Stimulated activated CD8-positive, alpha-beta memory T cell treated with anti-CD3 and anti-CD28 coated beads, Interleukin-4, amount 100 ng/mL, for 48 hours (primary cell): ENCODE data around the gene TICAM2.

Experiments used
- DNase-seq: peaks from one replicate; pipeline ENCODE4 v3.0.0-alpha.2; 2020

TICAM2 gene

DNA sequence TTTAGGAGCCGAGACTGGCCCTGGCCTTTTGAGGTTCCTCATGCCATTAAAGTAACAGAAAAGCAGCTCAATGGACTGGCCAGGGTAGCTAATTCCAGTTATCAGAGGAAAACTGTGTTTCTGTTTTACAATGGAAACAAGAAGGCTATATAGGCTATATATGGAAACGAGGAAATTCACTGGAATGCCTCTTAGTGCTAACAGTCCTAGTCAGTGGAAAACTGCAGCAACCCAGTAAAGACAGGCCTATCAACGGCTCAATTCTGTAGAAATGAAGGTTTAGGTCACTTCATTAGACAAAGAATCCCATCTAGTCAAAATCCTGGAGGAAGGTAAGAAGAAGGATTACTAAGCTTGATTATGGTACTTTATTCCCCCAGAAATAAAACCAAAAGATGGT is 3.2 kb upstream of the TICAM2 start:
- no peak for DNase-seq

DNA sequence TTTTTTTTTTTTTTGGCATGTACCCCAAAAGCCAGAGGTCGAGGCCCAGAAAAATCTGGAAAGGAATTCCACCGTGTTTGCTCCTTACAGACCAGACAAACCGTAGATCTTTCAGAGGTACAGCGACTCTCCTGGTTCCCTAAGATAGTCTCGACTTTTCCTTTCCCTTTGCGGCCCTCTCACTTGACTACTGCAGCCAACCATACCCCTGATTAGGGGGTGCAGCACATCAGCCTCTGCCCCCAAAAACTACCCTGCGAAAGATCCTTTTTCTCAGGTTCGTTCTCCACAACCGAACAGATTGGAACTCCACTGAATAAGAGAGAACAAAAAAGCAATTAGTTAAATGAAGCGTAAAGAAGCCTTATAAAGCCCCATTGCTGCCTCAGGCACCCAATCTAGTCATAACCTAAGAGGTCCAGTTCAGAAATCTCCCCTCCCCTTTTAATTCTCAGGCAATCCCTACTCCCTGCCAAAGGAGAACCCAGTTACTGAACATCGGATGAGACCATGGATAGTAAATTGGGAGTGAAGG is 379 bp upstream of the TICAM2 start:
- DNase-seq: no peak

DNA sequence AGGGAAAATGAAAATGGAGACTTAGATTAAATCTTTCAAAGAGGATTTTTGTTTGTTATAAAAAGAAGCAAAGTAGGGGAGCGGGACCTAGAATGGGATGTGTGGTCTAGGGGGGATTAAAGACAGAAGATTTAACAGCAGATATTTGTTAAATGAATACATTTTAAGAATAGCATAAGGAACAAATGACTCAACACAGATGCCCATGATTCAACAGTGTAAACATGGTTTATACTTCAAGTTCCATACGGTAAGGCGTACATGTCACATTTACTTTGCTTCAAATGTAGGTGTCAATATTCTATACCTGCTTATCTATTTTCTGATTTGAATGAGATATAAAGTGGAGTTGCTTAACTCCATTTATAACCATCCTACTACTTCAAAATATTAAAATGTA is 1.5 kb downstream of the TICAM2 start:
- no peak for DNase-seq

DNA sequence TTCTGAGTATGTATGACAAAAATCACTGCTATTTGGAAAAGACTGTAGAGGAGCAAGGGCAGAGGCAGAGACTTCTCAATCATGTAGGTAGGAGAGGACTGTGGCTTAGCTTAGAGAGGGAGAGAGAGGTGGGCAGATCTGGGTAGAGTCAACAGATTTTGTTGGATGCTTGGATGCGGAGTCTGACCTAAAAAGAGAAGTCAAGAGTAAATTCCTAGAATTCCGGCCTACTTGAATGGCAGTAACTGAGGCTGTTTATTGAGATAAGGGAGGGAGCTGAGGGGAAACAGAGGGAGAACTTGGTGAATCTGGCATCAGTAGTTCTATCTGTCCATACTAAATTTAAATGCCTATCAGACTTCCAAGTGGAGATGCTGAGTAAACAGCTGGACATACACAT is 2.4 kb downstream of the TICAM2 start:
- DNase-seq: no peak

DNA sequence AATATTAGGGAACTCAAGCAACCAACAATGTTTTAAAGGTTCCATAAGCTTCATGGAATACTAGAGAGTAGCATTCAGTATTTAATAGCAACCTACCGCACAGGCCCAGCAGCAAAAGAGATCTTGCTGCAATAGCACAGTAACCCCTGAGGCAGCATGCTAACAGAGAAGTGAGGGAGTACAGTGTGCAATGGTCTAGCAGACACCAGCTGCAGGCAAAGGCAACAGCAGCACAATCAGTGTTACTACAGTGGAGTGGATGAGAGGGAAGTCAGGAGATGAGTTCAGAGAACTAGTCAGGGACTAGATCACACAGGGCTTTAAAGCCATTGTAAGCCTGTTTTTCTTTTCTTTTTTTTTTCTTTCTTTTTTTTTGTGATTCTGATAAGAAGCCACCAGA is 2.8 kb downstream of the TICAM2 start:
- no peak for DNase-seq

DNA sequence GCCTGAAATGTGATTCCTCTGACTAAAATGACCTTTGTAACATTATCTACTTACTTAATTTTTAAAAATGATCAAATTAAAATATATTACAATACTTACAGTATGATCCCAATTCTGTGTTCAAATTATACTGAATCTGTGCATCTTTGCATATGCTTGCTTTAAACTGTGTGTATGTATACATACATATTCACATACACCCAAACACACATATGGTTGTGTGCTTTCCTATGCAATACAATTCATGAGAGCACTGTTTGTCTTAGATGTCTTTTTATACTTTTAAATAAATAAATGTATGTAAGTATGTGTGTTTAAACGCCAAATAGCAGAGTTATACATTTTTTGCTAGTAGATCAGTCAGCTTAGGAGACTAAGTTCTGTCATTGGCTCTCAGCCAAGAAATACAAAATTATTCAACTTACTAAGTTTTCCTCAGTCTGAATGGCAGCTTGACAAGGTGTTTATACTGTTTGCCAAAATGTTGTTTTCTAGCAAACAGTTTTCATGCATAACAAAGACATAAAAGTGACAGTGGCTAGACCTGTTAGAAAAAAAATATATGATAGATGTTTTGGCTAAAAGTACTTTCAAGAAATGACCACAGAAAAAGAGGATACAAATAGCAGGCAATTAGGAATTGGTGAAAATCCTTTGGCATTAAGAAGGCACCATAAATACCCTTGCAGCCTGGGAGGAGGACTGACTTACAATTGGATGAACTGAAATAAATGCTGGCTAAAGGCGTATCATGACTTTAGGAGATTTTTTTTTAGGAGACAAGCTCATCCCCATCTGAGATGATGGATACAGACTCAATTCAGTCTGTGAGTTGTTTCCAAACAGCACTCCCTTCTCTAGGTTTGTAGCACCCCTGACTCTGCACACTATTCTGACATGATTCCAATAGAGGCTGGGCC is 7.9 kb downstream of the TICAM2 start:
- DNase-seq: no peak

DNA sequence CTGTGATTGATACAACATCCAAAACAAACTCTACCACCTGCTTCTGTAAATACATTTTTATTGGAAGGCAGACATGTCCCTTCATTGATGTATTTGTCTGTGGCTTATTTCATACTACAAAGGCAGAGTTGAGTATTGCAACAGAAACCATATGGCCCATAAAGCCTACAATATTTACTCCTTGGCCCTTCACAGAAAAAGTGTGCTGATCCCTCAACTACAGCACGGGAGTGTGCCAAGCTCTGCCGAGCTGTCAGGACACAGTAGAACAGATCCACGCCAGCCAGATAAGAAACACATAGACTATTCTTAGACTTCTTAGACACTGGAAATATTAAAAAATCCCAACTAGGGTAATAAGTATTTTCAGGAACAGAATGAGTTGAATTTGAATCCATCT is 13.2 kb downstream of the TICAM2 start:
- no peak for DNase-seq

DNA sequence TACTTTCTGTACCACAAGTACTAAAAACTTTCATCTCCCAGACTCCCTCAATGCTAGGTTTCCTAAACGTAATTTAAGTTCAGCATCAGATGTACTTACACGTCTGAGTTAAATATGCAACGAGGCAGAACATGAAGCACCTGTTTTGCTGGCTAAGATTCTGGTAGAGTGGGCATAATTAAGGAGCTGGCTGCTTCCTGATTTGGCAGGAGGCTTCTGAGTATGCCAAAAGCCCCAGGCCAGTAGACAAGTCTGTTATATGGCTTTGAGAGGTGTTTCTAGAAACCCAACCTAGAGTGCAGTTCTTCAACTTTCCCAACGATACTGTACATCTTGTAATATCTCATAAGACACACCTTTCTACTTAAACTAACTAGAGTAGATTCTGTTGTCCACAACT is 13.6 kb downstream of the TICAM2 start:
- DNase-seq: no peak

DNA sequence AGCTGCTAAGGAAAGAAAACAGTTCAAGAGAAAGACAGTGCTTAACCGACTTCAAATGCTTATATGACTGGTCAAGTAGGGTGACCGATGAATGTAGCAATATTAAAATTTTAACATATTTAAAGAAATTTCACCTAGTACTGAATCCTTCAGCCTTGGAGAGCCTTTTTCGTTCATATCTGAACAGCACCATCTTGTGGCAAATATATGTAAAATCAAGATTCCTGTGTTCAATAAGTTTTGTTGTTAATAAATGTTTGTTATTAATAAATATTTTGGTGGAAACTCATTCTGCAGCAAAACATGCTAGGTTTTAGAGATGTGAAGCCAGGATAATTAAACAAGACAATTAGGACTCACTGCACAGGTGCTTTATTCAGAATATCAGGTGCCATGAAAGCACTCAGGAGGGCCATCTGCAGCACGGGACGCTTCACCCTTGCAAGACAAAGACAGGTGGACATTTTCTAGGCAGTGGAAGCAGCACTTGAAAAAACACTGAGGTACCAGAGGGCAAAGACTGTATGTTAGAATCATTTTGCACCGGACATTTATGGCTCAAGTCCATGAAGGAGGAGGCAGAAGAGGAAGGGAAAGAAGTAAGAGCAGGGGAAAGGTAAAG is 15.6 kb downstream of the TICAM2 start:
- DNase-seq: no peak

DNA sequence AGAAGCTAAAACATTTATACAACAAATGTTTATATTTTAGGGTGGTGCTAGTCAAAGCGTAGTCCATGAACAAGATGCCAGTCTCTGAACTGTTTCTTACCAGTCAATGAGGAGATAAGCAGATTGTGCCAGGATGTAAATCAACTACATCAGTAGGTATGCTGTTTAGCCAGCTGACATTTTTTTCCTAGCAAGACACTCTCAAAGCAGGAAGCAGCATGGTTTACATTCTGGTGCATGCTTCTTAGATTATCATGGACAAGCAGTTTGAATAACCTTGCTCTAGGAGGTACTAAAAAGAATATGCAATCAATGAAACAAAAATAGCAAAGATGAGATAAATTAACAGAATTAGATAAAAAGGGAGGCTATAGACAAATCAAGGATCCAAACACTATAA is 17.0 kb downstream of the TICAM2 start:
- no peak for DNase-seq

DNA sequence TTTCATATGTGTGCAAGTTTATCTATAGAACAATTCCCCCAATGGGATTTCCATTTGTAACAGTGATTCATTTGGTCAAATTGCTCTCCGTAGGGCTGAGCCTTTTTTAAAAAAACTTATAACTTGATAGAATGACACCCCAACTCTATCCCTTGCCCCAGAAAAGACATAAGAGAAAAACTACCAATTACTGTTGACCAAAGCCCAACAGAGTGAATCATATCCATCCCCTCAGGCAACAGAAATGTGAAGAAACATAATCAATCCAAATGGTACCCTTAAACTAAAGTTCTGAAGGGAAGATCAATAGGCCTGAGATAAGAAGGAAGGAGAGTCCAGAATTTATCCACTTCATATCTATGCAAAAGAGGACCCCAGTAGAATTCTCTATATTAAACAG is 17.8 kb downstream of the TICAM2 start:
- no peak for DNase-seq

DNA sequence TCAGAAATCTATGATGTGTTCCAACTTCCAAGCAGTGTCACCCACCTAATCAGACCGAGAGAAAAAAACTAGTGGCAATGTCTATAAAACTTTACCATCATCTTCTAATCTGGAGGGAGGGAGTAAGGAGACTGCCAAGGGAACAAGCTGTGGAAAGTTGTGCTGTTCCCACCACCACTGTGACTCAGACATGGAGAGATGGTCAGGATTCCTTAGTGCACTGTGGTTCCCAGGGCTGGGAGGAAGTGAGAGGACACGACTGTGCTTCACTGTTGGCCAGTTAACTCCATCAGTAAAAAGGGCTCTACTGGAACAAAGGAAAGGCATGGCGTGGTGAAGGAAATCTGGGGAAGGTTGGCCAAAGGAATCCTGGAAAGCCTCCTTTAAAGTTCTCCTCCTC is 18.8 kb downstream of the TICAM2 start:
- no peak for DNase-seq

DNA sequence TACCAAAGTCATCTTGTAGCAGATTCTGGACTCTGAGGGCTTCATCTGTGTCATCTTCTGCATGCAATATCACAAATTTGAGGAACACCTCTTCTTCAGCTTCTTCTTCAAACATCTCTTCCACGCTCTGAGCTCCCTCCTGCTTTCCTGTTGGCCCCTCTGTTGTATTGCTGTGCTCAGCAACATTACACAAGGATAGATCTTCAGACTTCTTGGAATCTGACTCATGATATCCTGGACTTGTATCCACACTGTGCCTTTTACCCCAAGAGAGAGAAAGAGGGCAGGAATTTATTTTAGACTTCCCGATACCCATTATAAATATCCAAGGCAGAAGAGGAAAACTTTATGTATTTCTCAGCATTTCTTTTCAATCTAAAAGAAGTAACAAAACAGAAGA is 21.3 kb downstream of the TICAM2 start:
- no peak for DNase-seq

DNA sequence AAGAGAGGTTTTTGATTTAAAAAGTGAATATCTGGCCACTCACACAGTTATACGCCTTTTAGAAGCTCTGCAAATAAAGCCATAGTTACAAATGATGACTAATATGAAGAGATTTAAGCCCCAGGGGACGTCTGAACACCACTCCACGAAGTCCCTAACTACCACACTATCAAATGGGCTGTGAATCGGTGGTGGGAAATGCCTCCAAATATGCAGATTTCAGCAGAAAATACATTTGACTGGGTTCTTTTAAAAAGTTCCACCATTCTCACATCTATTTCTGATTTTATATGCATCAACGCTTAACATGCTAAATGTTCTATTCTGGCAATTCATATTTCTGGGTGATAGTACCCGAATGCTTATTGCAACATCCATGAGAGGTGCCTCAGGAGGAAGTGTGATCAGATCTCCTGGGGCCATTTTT is 22.5 kb downstream of the TICAM2 start:
- DNase-seq: no peak

DNA sequence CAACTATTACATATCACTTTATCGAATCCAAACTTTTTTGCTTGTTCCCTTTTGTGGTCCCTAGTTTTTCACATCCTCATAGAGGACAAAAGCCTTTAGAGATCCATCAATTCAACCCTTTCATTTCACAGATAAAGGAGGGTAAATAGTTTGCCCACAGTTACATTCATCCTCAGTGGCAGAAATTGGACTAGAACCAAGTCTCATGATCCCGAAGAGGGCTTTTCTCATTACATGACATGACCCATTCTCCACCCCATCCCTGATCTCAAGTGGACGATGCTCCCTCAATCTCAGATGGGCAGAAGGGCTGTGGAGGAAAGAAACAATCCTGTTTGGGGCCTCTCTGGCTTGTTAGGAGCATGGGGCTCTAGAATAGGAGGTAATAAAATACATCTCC is 23.1 kb downstream of the TICAM2 start:
- DNase-seq: no peak

DNA sequence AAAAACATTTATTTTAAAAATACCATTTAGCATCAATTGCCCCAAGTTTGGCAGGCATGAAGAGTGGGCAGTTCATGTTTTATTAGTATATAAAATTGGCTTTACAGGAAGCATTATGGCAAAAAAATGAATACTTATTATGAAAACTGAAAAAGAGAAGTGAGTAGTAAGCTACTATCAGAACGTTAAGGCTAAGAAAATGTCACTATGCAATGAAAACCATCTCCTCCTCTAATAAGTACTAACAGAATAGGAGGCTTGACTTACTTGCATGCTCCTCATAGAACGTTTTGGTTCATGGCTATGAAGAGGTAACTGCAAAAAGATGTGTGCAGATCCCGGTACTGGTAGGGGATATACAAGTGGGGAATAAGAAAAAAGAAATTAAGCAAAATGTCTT is 23.6 kb downstream of the TICAM2 start:
- no peak for DNase-seq

DNA sequence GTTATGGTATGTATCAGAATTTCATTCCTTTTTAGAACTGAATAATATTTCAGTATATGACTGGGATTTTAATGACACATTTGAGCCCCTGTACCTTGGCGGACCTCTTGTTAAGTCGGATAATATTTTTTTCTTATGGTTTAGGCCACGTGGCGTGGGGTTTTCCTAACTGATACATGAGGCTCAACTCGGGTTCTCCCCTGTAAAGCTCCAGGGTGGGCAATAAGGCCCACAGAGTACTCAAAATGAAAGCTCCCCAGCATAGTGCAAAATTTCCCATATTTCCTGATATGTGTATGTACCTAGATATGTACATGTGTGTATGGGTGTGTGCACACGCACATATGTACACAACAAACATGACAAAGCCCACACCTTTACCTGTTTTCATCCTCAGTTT is 24.5 kb downstream of the TICAM2 start:
- DNase-seq: no peak

DNA sequence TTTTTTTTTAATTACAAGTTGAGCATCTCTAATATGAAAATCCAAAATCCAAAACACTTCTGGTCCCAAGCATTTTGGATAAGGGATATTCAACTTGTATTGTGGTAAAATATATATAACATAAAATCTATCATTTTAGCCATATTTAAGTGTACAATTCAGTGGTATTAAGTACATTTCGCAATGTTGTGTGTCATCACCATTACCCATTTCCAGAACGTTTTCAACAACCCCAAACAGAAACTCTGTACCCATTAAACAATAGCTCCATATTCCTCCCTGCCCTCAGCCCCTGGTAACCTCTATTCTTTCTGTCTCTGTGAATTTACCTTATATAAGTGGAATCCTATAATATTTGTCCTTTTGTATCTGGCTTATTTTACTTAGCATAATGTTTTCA is 24.9 kb downstream of the TICAM2 start:
- DNase-seq: no peak

DNA sequence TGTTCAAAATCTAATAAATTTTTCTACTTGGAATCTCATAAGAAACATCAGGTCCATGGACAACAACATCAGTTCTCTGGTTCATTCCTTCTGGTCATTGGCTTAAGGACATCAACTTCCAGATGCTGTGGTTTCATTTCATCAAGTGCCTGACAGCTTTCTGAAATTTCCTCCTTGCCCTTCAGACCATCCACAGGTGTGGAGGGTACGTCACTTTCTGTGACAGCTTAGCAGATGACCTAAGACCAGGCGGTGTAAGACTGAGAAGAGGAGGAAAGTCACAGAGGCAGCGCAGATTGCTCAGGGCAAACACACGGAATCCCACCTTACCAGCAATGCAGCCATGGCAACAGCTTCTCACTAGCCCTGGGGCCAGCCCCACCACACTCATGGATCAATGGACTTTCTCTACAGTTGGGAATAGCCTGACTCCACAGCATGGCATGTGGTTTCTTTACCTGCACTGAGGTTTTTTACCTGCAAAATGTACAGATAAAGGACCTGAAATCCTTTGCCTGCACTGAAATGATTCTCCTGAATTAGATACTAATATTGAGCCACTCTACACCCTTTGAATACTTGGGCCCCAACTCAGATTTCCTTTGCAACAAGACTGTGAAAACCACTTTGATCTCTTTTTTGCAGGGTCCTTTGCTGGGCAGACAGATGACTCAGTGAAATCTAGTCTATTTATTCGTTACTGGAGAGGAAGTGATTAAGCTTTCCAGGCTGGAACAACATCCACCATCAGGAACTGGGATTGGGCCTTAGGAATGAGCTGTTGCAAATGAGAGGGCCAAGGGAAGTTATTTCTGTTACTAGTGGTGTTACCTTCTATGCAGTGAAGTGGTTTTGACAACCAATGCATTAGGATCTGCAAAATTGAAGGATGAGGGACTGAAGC is 26.9 kb downstream of the TICAM2 start:
- no peak for DNase-seq

DNA sequence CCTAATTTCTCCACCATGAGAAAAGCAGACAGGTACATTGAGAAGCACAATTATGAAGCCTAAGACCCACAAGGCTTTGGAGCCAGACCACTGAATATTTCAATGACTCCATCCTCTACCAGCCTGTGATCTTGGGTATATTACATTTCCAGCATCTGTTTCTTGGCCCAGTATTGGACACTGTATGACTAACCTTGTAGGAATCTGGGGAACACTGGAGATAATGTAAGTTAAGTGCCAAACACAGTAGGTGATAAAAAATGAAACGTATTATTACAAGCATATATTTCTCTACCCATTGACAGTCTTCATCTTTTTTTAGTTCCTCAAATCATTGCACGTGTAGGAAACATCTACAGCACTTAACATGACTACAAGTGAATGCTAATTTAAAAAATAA is 29.1 kb downstream of the TICAM2 start:
- DNase-seq: no peak

DNA sequence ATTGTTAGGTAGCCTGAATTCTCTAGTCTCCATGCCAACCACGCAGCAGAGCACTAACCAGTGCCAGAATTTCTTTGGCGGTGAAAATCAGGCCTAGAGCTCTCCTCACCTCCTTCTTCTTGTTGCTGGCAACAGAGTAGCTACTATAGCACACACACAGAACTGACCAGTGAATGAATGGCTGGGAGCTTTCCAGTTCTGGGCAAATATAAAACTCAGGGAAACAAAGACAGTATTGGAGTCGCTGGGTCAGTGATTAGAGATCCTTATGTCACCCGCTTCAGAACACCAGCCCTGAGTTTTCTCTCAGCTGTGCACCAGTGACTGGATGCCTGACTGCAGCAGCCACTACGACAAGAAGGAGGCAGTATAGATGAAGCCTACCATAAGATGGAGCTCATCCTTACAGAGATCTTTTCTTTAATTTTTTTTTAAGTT is 30.8 kb downstream of the TICAM2 start:
- no peak for DNase-seq

DNA sequence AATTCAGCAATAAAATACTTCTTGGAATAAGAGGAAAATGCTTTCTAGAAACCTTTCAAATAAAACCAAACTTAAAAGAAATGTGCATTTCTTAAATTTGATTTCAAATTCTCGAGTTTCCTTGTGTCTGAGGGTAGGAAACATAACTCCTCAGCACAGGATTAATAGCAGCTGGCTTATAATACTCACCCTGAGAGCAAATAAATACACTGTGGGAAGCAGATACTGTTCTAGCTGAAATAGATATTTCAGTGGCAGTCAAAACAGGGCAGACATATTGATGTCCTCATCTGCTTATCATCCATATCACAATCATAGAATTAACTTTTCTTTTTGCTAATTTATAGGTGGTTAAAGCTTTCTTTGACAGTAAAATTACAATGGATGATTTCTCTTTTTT is 33.6 kb downstream of the TICAM2 start:
- DNase-seq: no peak

DNA sequence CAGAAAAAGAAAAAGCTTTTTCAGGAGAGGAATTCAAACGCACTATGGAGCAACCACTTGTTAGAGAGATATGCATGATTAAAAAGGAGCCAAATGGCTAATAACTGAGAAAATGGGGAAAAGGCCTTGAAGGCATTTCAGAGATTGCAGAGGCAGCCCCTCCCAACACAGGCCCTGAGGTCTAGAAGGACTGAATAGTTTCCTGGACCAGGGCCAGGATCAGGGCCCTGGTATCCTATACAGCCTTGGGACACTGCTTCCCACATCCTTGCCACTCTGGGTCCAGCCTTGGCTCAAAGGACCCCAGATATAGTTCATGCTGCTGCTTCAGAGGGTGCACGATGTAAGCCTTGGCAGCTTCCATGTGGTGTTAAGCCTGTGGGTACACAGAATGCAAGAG is 37.0 kb downstream of the TICAM2 start:
- no peak for DNase-seq
